GM21390 (cell line): ENCODE measurements around the gene KCTD4.
A peak's percentile ranks its signal among the peaks of the same experiment; 100 is the strongest.
"Not testable (repeated sequence)": the region's sequence is repeated elsewhere in the genome, so short reads cannot be mapped to it uniquely, and the experiment has no call there.

Experiments
- ATAC-seq: cut with Tn5 transposase; IDR thresholded peaks from one replicate; pipeline ENCODE4 v1.9.1; 2021; ENCODE audit not compliant: unreplicated experiment

KCTD4 gene

DNA sequence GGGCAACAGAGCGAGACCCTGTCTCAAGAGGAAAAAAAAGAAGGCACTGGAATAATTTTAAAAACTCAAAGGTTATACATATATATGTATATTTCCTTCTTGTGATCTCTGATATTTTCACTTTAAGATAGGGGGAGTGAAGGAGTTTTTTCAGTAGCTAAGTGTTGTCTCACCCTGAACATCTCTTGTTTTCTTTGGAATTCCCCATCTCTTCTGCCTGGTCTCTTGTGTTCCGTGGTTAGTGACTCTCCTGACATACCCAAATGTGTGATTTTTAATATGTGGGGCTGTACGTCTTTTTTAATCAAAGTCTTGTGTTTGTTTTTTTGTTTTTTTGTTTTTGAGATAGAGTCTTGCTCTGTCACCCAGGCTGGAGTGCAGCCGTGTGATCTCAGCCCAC is 15.3 kb upstream of the KCTD4 start:
- no peak for ATAC-seq

DNA sequence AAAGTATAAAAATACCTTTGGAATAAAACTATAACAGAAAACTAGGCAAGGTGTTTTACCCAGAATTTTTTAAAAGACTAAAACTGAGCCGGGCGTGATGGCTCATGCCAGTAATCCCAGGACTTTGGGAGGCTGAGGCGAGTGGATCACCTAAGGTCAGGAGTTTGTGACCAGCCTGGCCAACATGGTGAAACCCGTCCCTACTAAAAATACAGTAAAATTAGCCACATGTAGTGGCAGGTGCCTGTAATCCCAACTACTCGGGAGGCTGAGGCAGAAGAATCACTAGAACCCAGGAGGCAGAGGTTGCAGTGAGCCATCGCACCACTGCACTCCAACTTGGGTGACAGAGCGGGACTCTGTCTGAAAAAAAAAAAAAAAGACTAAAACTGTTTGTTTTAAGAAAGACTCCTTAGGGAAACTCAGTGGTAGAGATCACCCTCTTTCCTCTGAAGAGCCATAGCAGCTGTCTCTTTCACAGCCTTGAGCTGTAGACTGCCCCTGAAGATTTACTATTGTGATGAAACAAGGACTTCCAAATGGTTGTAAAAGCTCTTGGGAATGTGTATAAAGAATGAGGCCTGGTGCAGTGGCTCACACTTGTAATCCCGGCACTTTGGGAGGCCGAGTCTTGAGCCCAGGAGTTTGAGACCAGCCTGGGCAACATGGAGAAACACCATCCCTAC is 14.7 kb upstream of the KCTD4 start:
- ATAC-seq = no peak

DNA sequence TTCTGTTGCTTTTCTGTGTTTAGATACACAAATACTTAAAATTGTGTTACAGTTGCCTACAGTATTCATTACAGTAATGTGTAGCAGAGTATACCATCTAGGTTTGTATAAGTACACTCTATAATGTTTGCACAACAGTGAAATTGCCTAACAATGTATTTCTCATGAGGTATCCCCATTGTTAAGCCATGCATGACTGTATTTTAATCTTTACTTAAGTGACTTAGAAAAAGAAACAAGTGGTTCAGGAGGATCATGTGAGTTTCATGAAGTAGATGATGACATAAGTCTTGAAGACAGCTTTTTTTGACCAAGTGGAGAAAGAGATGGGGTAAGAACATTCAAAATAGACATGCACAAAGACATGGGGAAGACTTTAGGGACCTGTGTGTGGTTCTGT is 8.4 kb upstream of the KCTD4 start:
- ATAC-seq = no peak

DNA sequence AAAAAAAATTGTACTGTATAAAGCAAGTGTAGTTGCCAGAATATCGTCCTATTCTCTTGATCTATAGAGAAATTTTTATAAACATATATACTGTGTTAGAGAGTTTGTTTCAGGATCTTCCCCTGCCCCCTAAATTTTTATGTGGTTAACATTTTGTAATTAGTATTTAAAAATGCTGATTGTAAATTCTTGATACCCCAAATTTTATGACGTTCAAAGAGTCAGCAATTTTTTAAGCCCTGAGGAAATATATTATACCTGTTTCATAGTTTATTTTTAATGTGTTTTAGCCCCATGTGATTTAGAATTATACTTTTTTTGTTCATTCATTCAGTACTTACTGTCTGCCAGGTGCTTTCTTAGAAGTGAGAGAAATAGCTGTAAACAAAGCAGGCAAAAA is 7.3 kb upstream of the KCTD4 start:
- no peak for ATAC-seq

DNA sequence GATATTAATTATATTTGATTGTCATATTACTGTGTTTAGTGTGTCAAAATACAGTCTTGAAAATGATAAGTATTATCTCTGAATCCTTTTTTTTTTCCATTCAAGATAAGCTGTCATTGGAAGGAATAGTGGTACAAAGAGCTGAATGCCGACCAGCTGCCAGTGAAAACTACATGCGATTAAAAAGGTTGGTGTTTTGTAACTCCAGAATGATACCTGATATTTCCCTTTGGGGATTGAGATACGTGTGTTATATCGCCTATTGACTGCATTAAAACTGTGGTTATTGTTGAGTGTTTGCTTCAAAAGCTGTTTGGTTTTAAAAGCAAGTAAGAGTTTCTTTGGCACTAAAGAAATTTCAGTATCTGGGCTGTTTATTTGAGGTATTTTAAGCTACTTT is 6.5 kb upstream of the KCTD4 start:
- ATAC-seq = no peak

DNA sequence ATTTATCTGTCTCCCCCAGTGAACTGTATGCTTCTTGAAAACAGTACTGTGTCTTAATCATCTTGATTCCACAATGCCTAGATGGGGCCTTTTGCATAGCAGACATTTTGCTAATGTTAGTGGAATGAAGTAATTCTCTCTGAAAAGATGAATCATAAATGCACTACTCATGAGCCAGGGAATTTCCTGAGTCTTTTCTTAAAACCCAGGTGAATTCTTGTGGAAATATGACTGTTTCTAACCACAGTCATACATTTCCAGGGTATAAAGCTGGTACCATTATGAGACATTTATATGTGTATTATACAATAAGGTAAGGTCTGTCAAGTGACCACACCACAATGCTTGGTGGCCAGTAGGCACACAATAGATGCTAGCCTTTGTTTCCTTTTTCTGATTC is 5.5 kb upstream of the KCTD4 start:
- ATAC-seq = peak; percentile 52

DNA sequence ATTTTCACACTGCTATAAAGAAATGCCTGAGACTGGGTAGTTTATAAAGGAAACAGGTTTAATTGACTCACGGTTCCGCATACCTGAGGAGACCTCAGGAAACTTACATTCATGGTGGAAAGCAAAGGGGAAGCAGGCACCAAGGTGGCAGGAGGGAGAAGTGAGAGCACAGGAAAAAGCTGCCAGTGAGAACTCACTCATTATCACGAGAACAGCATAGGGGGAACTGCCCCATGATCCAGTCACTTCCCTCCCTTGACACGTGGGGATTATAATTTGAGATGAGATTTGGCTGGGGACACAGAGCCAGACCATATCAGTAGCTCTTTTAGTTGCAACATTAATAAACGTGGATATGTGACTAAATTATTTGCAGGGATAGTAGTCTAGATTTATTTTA is 4.3 kb upstream of the KCTD4 start:
- ATAC-seq = no peak

DNA sequence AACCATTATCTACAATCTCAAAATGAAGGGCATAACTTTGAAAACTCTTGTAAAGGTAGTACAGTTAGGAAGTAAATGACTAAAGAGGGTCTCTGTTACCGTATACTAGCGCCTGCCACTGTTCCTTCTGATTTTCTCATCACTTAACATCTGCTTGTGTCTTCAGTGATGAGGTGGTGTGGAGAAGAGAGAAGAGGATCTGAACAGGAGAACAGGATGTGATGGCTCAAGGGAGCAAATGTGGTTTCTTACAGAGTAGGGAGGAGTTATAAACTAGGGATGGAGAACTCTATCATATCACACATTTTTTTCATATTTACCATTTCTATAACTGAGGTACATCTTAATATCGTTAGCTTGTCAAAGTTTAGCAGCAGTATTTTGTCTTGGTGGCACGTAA is 1.1 kb downstream of the KCTD4 start:
- ATAC-seq = no peak

DNA sequence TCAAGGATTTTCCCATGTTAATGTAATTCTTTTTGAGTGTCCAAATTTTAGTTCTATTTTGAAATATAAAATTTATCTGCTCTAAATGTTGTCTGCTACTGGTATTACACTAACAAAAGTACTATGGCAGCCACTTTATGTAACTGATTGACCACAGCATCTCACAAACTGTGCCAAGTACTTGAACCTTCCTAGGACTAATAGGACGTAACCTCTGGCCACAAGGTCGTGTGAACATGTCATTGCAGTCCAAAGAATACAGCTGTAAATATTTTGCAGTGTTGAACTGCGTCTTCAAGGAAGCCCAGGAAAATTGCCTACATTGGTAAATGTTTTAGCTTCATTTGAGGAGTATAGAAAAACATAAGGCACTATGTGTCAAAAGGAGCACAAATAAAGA is 1.9 kb downstream of the KCTD4 start:
- no peak for ATAC-seq

DNA sequence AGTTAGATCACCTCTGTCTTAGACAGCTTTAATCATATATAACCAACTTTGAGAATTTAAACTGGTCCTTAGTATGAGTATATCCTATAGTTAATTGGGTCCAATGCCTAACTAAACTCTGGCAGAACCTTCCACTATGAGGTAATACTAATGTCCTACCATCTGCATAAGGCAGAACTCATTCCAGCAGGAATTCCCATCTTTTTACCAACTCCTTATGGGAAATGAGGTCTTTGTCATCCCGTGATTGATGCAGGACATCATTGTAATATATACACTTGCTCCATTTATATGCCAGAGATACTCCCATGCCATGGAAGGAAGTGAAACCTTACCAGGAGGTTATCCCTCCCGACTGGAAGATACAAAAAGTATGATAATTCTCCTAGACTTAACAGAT is 2.8 kb downstream of the KCTD4 start:
- ATAC-seq = no peak

DNA sequence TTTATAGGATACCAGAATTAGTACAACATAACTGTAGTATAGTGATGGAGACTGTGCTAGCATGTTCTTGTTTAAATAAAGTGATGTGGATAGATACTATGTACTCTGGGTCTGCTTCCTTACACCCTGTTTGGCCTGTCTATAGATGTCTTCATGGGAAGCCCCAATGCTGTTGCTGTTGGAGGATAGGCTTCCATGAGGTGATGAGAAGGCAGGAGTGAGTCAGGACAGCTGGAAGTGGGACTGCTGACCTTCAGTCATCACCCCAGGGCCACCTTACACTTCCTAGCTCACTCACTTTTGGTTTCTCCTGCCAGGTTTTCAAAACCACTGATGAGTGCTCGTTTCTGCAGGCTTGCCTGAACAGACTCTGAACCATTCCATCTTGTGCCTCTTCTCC is 4.2 kb downstream of the KCTD4 start:
- ATAC-seq = peak; percentile 63

DNA sequence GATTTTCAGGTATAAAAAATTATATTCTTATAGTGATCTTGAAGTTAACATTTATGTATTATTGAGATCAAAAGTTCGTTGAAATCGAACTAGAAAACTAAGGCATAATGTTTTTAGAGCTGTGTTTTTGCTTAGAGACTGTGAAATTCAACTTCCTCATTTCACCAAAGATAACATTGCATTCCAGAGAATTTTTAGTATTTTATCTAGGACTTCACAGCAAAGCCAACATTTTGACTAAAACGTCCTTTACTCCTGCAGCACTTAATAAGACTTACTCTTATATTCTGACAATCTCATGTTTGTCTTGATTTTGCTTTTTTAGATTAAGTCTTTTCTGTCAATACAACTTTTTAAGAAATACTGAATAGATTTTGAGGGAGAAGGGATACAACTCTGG is 4.7 kb downstream of the KCTD4 start:
- ATAC-seq = no peak

DNA sequence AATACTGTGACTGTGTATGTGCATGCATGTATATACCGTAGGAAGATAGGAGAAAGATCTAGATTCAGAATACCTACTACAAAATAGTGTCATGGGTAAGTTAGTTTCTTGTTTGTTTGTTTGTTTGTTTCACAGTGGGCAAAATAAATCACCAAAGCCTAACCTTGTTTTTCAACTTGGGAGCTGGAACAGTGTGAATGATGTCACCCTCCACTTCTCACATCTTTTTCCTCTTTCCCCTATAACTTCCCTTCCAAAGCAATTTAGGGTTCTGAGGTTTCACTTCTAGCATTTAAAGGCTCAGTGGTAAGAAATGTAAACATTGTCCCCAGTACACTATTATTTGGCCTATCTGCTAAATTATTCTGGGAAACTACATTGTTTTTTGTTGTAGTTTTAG is 5.4 kb downstream of the KCTD4 start:
- no peak for ATAC-seq

DNA sequence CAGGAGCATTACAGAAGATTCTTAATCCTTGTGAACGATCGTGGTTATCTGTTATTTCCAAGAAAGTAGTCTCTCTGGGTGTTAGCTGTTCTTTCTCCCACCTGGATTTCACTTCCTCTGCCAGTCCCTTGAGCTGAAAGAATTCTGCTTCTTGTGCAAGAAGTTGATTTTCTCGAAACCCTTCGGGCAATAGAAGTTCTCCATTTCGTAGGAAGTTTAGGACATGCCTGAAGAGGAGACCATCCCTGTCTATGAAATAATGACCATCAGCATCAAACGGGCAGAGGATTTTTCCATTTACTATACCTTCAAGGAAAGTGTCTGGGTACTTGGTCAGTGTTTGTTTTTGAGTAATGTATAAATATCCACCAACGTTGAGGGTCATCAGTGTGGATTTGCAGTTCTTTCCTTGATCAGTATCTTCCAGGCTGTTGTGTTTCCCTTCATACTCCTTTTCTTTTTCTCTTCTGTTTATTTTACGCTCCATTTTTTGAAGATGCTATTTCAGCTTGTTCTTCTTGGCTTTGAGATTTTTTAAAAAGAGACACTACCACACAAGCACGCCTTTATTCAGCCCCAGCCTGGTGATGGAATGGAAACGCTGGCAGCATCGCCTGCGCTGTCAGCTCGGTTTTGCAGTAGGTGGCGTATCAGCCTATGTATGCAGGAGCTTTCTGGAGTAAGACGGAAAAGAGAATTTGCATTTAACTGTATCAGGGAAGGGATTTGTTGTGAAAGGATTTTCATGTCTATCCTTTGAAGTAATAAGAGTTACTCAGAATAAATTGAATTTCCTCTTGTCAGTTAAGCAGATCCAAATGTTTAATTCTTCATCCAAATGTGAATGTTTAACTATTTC is 6.5 kb downstream of the KCTD4 start:
- ATAC-seq = no peak

DNA sequence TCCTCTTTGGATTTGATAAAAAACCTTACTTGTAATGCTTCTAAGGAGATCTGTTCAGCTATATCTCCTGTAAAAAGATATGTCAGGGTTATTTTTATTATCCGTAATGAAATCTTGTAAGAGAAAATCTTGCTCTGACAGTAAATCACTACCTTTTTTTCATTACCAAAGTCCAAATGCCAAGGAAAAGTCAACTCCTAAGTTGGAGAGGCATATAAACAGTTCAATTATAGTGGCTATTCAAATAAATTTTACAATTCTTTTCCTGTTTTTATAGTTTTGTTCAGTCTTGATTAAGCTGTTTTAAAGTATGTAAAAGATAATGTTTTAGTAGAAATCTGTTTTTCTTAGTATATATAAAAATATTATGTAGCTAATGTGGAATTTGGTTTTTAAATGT is 9.0 kb downstream of the KCTD4 start:
- no peak for ATAC-seq

DNA sequence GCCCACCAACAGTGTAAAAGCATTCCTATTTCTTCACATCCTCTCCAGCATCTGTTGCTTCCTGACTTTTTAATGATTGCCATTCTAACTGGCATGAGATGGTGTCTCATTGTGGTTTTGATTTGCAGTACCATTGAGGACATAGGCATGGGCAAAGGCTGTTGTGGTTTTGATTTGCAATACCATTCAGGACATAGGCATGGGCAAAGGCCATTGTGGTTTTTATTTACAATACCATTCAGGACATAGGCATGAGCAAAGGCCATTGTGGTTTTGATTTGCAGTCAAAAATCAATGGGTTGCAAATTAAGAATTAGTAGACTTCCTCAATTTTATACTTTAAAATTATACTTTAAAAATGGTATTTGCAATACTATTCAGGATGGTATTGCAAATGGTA is 11.3 kb downstream of the KCTD4 start:
- ATAC-seq = not testable (repeated sequence)

DNA sequence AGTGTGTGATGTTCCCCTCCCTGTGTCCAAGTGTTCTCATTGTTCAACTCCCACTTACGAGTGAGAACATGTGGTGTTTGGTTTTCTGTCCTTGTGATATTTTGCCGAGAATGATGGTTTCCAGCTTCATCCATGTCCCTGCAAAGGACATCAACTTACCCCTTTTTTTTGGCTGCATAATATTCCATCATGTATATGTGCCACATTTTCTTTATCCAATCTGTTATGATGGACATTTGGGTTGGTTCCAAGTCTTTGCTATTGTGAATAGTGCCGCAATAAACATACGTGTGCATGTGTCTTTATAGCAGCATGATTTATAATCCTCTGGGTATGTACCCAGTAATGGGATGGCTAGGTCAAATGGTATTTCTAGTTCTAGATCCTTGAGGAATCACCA is 11.8 kb downstream of the KCTD4 start:
- ATAC-seq = not testable (repeated sequence)

DNA sequence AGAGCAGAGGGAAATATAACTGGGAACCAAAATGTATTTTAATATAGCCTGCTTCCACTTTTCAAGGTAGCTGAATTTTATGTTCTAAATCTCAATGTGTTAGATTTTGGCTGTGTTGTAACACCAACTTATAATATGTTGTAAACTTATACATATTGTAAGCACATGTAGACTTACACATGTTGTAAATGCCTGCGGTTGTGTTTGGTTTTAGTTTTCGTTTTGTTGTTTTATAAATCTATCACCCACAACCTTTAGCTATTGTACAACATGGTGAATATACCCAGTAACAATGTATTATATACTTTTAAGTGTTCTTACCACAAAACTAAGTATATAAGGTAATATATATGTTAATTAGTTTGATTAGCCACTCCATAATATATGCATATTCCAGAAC is 15.6 kb downstream of the KCTD4 start:
- no peak for ATAC-seq

DNA sequence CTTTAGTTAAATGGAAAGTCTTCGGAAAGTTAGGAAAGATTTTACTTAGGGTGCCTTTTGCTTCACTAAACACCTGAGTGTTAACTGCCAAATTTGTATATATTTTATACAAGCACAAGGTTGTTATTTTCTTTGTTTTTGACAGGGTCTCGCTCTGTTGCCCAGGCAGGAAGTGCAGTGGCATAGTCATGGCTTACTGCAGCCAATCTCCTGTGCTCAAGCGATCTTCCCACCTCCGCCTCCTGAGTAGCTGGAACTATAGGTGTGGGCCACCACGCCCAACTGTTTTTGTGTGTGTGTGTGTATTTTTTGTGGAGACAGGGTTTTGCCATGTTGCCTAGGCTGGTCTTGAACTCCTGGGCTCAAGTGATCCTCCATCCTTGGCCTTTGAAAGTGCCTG is 16.2 kb downstream of the KCTD4 start:
- no peak for ATAC-seq

DNA sequence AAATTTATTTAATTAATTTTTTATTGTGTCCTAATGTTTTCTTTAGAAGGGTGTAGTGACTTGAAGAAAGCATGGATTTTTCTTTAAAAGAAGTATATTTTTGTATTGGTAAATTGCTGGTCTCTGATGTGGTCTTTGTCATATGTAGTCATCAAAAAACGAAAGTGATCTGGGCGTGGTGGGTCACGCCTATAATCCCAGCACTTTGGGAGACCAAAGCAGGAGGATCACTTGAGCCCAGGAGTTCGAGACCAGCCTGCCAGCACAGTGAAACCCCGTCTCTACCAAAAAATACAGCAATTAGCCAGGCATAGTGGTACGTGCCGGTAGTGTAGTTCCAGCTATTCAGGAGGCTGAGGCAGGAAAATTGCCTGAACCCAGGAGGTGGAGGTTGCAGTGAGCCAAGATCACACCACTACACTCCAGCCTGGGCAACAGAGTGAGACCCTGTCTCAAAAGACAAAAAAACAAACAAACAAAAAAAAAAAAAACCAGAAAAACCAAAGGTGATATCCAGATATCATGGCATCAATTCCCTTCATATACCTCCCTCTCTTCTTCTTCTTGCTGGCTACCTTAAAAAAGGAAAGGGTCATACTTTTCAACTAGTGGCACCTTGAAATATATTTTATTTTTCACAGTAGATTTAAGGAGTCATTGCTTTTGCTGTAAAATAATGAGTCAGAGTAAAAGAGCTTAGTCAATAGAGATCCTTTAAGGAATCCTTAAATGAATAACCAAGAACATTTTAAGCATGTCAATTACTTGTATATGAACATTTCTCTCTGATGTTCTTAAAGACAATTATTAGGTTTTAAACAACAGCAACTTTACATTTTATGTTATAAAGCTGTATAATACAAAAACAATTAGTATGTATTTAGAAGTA is 19.9 kb downstream of the KCTD4 start:
- no peak for ATAC-seq

DNA sequence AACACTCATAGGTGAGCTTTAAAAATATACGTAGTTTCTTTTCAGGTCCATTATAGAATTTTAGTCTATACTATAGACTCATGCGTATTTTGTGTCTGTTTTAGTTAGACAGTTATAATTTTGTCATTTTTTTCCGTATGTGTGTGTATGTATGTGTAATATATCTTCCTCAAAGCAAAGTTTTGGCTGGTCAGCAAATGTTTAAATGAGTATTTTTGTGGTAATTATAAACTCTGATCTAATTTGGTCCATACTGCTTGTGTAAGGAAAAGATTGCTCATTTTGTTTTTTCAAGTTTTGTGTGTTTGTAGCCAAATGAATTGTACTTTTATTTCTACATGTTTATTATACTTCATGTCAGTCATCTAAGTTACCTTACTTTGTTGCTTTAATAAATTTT is 20.5 kb downstream of the KCTD4 start:
- no peak for ATAC-seq

DNA sequence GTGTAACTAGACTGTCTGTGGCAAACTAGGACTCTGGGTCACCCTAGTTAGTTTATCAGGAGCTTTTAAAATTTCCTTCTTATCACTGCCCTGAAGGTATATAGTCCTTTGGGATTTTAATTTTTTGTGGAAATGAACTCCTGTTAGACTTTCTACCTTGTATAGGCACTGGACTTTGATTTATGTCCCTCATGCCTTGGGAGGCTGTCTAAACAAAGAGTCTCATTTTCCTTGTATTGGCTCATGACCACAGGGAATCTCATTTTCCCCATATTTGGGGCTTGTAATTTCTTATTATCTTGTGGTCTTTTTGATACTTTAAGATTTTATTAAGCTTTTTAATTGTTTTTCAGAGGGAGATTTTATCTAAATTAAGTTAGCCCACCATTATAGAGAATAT is 21.4 kb downstream of the KCTD4 start:
- no peak for ATAC-seq
